NOMO-1 treated with dmso at 0.1 percent for 144 hours (cell line): ENCODE measurements around the gene OR7D2.
"Not testable (repeated sequence)": the region's sequence is repeated elsewhere in the genome, so short reads cannot be mapped to it uniquely, and the experiment has no call there.

ENCODE experiments used
- DNase-seq: peaks from one replicate; lab custom pipeline; 2025; ENCODE audit not compliant: unreplicated experiment; lab: John Stamatoyannopoulos, UW

Gene OR7D2

DNA sequence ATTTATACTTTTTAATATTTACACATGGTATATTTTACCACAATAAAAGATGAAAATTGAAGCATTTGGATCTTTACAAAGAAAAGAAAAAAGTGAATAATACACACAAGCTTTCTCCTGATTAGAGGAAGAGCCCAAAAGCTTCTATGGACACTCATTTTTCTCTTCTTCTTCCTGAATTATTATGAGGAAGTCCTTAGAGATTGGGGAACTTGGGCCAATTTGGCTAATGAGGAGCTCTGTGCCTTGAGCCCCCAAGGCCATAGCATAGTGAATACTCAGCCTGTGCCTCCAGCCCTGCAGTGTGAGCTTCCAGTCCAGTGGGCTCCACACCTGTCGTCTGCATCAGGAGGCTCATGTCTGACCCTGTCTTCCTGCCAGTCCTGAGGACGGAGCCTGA, 19.3 kb downstream of the OR7D2 start:
- not testable (repeated sequence) for DNase-seq

DNA sequence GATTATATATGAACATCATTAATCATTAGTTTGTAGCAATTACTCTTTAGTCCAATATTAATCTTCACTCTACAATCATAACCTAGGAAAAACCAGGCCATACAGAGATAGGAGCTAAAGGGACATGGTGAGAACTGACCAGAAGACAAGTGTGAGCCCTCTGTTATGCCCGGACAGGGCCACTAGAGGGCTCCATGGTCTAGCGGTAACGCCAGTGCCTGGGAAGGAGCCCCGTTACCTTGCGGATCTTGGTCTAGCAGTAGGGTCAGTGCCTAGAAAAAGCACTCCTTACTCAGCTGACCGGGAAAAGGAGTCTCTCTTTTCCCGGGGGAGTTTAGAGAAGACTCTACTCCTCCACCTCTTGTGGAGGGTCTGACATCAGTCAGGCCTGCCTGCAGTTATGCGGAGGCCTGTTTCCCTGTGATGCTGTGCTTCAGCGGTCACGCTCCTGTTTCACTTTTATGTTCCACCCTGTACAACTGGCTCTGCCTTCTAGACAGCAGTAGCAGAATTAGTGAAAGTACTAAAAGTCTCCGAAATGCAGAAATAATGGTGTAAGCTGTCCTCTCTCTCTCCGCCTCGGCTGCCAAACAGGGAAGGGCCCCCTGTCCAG, 26.8 kb downstream of the OR7D2 start:
- DNase-seq: no peak

DNA sequence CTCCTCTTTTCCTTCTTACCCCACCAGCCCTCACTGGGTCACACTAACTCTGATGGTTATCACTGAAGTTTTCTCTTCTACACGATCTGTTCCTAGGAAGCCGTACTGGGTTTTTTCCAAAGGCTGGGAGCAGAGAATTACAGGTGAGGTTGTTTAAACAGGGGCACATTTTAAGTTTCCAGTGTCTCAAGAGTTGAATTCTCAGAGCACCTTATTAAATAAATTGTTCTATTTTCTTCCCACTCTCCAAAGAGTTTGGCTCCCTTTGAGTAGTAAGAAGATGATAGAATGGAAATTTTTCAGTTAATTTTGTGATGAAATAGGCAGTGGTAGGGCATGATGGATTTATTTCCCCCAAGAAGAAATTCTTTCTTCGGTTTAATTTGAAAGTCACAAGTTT, 40.7 kb downstream of the OR7D2 start, which contains the start of gene OR7D4:
Gene OR7D4, minus strand, starts transcription at position 101 of the 400 bp plus-strand sequence. CDS start 4,752 bp downstream, outside the sequence.
- DNase-seq: no peak
